IMR-90 (cell line): Measurements from ENCODE around the gene PXT1. TPM values are rescaled to one million over a fixed set of nuclear protein-coding genes. Genes with fewer than 3 reads are reported as not detected.

ENCODE experiments used
- FOS ChIP-seq: fragments of 150-350 bp; IDR thresholded peaks from 2 replicates; pipeline ENCODE4 v1.6.1; 2016; ENCODE audit warnings: low read depth, low read length
- MAZ ChIP-seq: IDR thresholded peaks from 2 replicates; pipeline ENCODE4 v1.6.1; 2012; ENCODE audit warnings: low read depth, mild to moderate bottlenecking, low read length, improper control_type of control experiment, moderate library complexity, borderline replicate concordance
- microRNA-seq, 2 experiments: library from miRNA; stranded (forward) in 1 of 2; unstranded in 1 of 2; fragments of 10-50 nt in 1 of 2; fragments of <30 nt in 1 of 2; gene quantifications in 1 of 2; microRNA quantifications in 1 of 2; one replicate each; pipeline versions ENCODE3 to v1.1.0; 2013 to 2020; ENCODE audit not compliant: insufficient read depth in 1 of 2, insufficient read length in 1 of 2, unreplicated experiment in 1 of 2
- polyA plus RNA-seq, 3 experiments: library from polyadenylated mRNA; depleted of rRNA; stranded (reverse); fragments of >200 nt; gene quantifications; 2 replicates each; pipeline ENCODE4 v1.2.3, GENCODE V29; 2012; ENCODE audit warnings: low replicate concordance in 1 of 3
- small RNA-seq, 5 experiments: library from RNA; depleted of rRNA; stranded (forward); fragments of <200 nt; gene quantifications; one replicate each; pipeline ENCODE3, GENCODE V24; 2012
- total RNA-seq: library from RNA; depleted of rRNA; stranded (reverse); fragments of >200 nt; gene quantifications from 2 replicates; pipeline ENCODE4 v1.2.3, GENCODE V29; 2012; rRNA removed

The PXT1 gene
- total and polyA plus RNA-seq, 2 of the 4 experiments (the other 2 are of a cell fraction): not detected

- TF ChIP-seq MAZ (no peak), FOS (no peak)
These were observed 101.8 kb downstream of the PXT1 start (continued) for GRCh38 chr6:36340618-36341454.

Small RNAs within 50 kb of the gene (microRNA-seq; reads per million reads assigned to microRNA genes)
- not detected for gene RN7SL502P (ENCODE audit: insufficient read depth, insufficient read length)

Small RNAs within 50 kb of the gene (small RNA-seq; reads per million reads assigned to genes)
- gene RN7SL502P: 0 reads per million in 5 experiments

Other genes starting within 250 kb of the PXT1 start
- gene BRPF3, start 246.1 kb downstream of the PXT1 start, total RNA-seq: 8.3 and 10.2 TPM in 2 replicates
- 17.2 and 18.1 TPM in 2 replicates for gene BRPF3, start 246.1 kb downstream of the PXT1 start, polyA plus RNA-seq (2012; rRNA removed)
- gene PNPLA1, start 172.8 kb downstream of the PXT1 start, total RNA-seq: not detected in 2 replicates
- gene PNPLA1, start 172.8 kb downstream of the PXT1 start, polyA plus RNA-seq (2012; rRNA removed): not detected in 2 replicates
- gene BNIP5, start 106.0 kb downstream of the PXT1 start, total RNA-seq: not detected in 2 replicates
- gene BNIP5, start 106.0 kb downstream of the PXT1 start, polyA plus RNA-seq (2012; rRNA removed): not detected in 2 replicates
- under 0.01 and 0.18 TPM in 2 replicates for gene ETV7, start 55.2 kb downstream of the PXT1 start, total RNA-seq
- gene ETV7, start 55.2 kb downstream of the PXT1 start, polyA plus RNA-seq (2012; rRNA removed): 0.17 and 0.19 TPM in 2 replicates
- gene KCTD20, start 146 bp upstream of the PXT1 start, total RNA-seq: 150 TPM in 2 replicates
- 48.5 and 55.4 TPM in 2 replicates for gene KCTD20, start 146 bp upstream of the PXT1 start, polyA plus RNA-seq (2012; rRNA removed)
- gene STK38, start 104.6 kb upstream of the PXT1 start, total RNA-seq: 9.7 and 10.6 TPM in 2 replicates
- gene STK38, start 104.6 kb upstream of the PXT1 start, polyA plus RNA-seq (2012; rRNA removed): 14.6 and 19.7 TPM in 2 replicates
- gene SRSF3, start 151.5 kb upstream of the PXT1 start, total RNA-seq: 237 and 256 TPM in 2 replicates
- 297 and 394 TPM in 2 replicates for gene SRSF3, start 151.5 kb upstream of the PXT1 start, polyA plus RNA-seq (2012; rRNA removed)
- 155 and 171 TPM in 2 replicates for gene CDKN1A, start 235.9 kb upstream of the PXT1 start, total RNA-seq
- gene CDKN1A, start 235.9 kb upstream of the PXT1 start, polyA plus RNA-seq (2012; rRNA removed): 558 and 576 TPM in 2 replicates